ENCODE measurements around the gene THSD7B. TPM values are rescaled to one million over a fixed set of nuclear protein-coding genes. Genes with fewer than 3 reads are reported as not detected.
"Not testable (repeated sequence)": the region's sequence is repeated elsewhere in the genome, so short reads cannot be mapped to it uniquely, and the experiment has no call there.

The THSD7B gene
- total and polyA plus RNA-seq, 2 experiments from 2014 or later = 0.11 TPM; not detected in 1

GRCh38 chr2:137091704-137092103, 326.4 kb downstream of the THSD7B start:
- H3K9ac ChIP-seq = no peak overlapping the region
- H3K4me3 ChIP-seq = no peak overlapping the region
- H3F3A ChIP-seq (ENCODE audit: insufficient read depth) = no peaks in the 10 kb centered on the region
- no peak for TF ChIP-seq EZH2phosphoT487 (IDR thresholded peaks at IDR 0.05; ENCODE audit: insufficient read depth, low read depth)
- TF ChIP-seq EZH2 (IDR thresholded peaks at IDR 0.05; ENCODE audit: insufficient read depth, poor library complexity, severe bottlenecking) = no peak
- H3K9me2 ChIP-seq (ENCODE audit: insufficient read depth) = no peaks in the 10 kb centered on the region
- no peak overlapping the region for H2AFZ ChIP-seq
- H3K27ac ChIP-seq = no peak overlapping the region
- no peaks in the 10 kb centered on the region for H3K36me3 ChIP-seq (ENCODE audit: low read depth)
- H3K4me2 ChIP-seq (ENCODE audit: unreplicated experiment) = no peak overlapping the region
- no peaks in the 10 kb centered on the region for H3K4me1 ChIP-seq (ENCODE audit: insufficient read depth)
- no peak for DNase-seq
- in situ Hi-C loops (cut with MboI) = no loop called here
- H3K79me2 ChIP-seq (ENCODE audit: insufficient read depth) = no peaks in the 10 kb centered on the region
- H3K27me3 ChIP-seq (replicated peaks; ENCODE audit: insufficient read depth) = no peaks in the 10 kb centered on the region
- no peaks in the 10 kb centered on the region for H4K20me1 ChIP-seq (ENCODE audit: insufficient read depth)
- 24 to 25% methylated on average over 3 of the region's 3 CpGs for WGBS, 2 experiments (ENCODE audit: low coverage in 1 of 2, low lambda C conversion rate in 2 of 2, missing lambda C conversion rate in 2 of 2)
- H3K9me3 ChIP-seq (ENCODE audit: low read depth) = no peaks in the 10 kb centered on the region

- Histone ChIP-seq H3K9me2 (ENCODE audit: insufficient read depth) (no peaks in the 10 kb centered on the region), H2AFZ (no peak overlapping the region), H3F3A (ENCODE audit: insufficient read depth) (no peaks in the 10 kb centered on the region), H3K79me2 (ENCODE audit: insufficient read depth) (no peaks in the 10 kb centered on the region), H3K9me3 (ENCODE audit: low read depth) (no peaks in the 10 kb centered on the region), H3K27me3 (replicated peaks; ENCODE audit: insufficient read depth) (no peaks in the 10 kb centered on the region), H3K36me3 (ENCODE audit: low read depth) (no peaks in the 10 kb centered on the region), H3K9ac (no peak overlapping the region), H4K20me1 (ENCODE audit: insufficient read depth) (no peaks in the 10 kb centered on the region), H3K27ac (no peak overlapping the region), H3K4me2 (ENCODE audit: unreplicated experiment) (no peak overlapping the region), H3K4me3 (no peak overlapping the region), H3K4me1 (ENCODE audit: insufficient read depth) (no peaks in the 10 kb centered on the region)
- in situ Hi-C loops (cut with MboI) = no loop called here
- 51 to 52% methylated on average over 4 of the region's 4 CpGs for WGBS, 2 experiments (ENCODE audit: low coverage in 1 of 2, low lambda C conversion rate in 2 of 2, missing lambda C conversion rate in 2 of 2)
- TF ChIP-seq EZH2phosphoT487 (IDR thresholded peaks at IDR 0.05; ENCODE audit: insufficient read depth, low read depth) (no peak), EZH2 (IDR thresholded peaks at IDR 0.05; ENCODE audit: insufficient read depth, poor library complexity, severe bottlenecking) (no peak)
- DNase-seq = no peak
These were observed 327.8 kb downstream of the THSD7B start for GRCh38 chr2:137093116-137093515.

GRCh38 chr2:137096187-137096586, 330.8 kb downstream of the THSD7B start:
- no peak overlapping the region for H3K27ac ChIP-seq
- in situ Hi-C loops (cut with MboI) = no loop called here
- H3K27me3 ChIP-seq (replicated peaks; ENCODE audit: insufficient read depth) = no peaks in the 10 kb centered on the region
- H3K9me3 ChIP-seq (ENCODE audit: low read depth) = no peaks in the 10 kb centered on the region
- DNase-seq = no peak
- H4K20me1 ChIP-seq (ENCODE audit: insufficient read depth) = no peaks in the 10 kb centered on the region
- H3F3A ChIP-seq (ENCODE audit: insufficient read depth) = no peaks in the 10 kb centered on the region
- no peak overlapping the region for H3K4me2 ChIP-seq (ENCODE audit: unreplicated experiment)
- no peaks in the 10 kb centered on the region for H3K36me3 ChIP-seq (ENCODE audit: low read depth)
- no peaks in the 10 kb centered on the region for H3K4me1 ChIP-seq (ENCODE audit: insufficient read depth)
- H3K9ac ChIP-seq = no peak overlapping the region
- H2AFZ ChIP-seq = no peak overlapping the region
- H3K9me2 ChIP-seq (ENCODE audit: insufficient read depth) = no peaks in the 10 kb centered on the region
- TF ChIP-seq EZH2 (IDR thresholded peaks at IDR 0.05; ENCODE audit: insufficient read depth, poor library complexity, severe bottlenecking) (no peak), EZH2phosphoT487 (IDR thresholded peaks at IDR 0.05; ENCODE audit: insufficient read depth, low read depth) (no peak)
- H3K4me3 ChIP-seq = no peak overlapping the region
- H3K79me2 ChIP-seq (ENCODE audit: insufficient read depth) = no peaks in the 10 kb centered on the region

- in situ Hi-C loops (cut with MboI) = no loop called here
- H3K27ac ChIP-seq = no peak overlapping the region
- H3F3A ChIP-seq (ENCODE audit: insufficient read depth) = no peaks in the 10 kb centered on the region
- H3K4me2 ChIP-seq (ENCODE audit: unreplicated experiment) = no peak overlapping the region
- DNase-seq = no peak
- no peaks in the 10 kb centered on the region for H3K79me2 ChIP-seq (ENCODE audit: insufficient read depth)
- H3K4me3 ChIP-seq = no peak overlapping the region
- 20 to 22% methylated on average over 1 of the region's 1 CpG for WGBS, 2 experiments (ENCODE audit: low coverage in 1 of 2, low lambda C conversion rate in 2 of 2, missing lambda C conversion rate in 2 of 2)
- no peaks in the 10 kb centered on the region for H3K9me3 ChIP-seq (ENCODE audit: low read depth)
- no peak overlapping the region for H2AFZ ChIP-seq
- H3K9ac ChIP-seq = no peak overlapping the region
- TF ChIP-seq EZH2 (IDR thresholded peaks at IDR 0.05; ENCODE audit: insufficient read depth, poor library complexity, severe bottlenecking) (no peak), EZH2phosphoT487 (IDR thresholded peaks at IDR 0.05; ENCODE audit: insufficient read depth, low read depth) (no peak)
- no peaks in the 10 kb centered on the region for H4K20me1 ChIP-seq (ENCODE audit: insufficient read depth)
- H3K9me2 ChIP-seq (ENCODE audit: insufficient read depth) = no peaks in the 10 kb centered on the region
- H3K36me3 ChIP-seq (ENCODE audit: low read depth) = no peaks in the 10 kb centered on the region
- H3K4me1 ChIP-seq (ENCODE audit: insufficient read depth) = no peaks in the 10 kb centered on the region
- no peaks in the 10 kb centered on the region for H3K27me3 ChIP-seq (replicated peaks; ENCODE audit: insufficient read depth)
These were observed 331.3 kb downstream of the THSD7B start for GRCh38 chr2:137096693-137097092.

- H3K9ac ChIP-seq; H3K4me1 ChIP-seq (ENCODE audit: insufficient read depth); H3K9me2 ChIP-seq (ENCODE audit: insufficient read depth); H3K9me3 ChIP-seq (ENCODE audit: low read depth); H3K27me3 ChIP-seq (replicated peaks; ENCODE audit: insufficient read depth); H3K27ac ChIP-seq; H3K36me3 ChIP-seq (ENCODE audit: low read depth); H2AFZ ChIP-seq; H3K79me2 ChIP-seq (ENCODE audit: insufficient read depth); H3K4me2 ChIP-seq (ENCODE audit: unreplicated experiment); H4K20me1 ChIP-seq (ENCODE audit: insufficient read depth); in situ Hi-C loops (cut with MboI); H3F3A ChIP-seq (ENCODE audit: insufficient read depth); H3K4me3 ChIP-seq; DNase-seq: not testable (repeated sequence)
- 77 to 81% methylated on average over 3 of the region's 3 CpGs for WGBS, 2 experiments (ENCODE audit: low coverage in 1 of 2, low lambda C conversion rate in 2 of 2, missing lambda C conversion rate in 2 of 2)
These were observed 336.5 kb downstream of the THSD7B start for GRCh38 chr2:137101814-137102213.
